H9 (cell line): ENCODE measurements around the gene ATRN. TPM values are rescaled to one million over a fixed set of nuclear protein-coding genes. Genes with fewer than 3 reads are reported as not detected.

Experiments
- DNase-seq: peaks from one replicate; pipeline ENCODE4 v3.0.0-alpha.2; 2017
- H2AFZ ChIP-seq: one replicate; pipeline ENCODE4 v1.6.1; 2013; ENCODE audit warnings: mild to moderate bottlenecking, low read length, control low read depth, moderate library complexity
- H2AK5ac ChIP-seq: 2 replicates; pipeline ENCODE4 v1.6.1; 2013; ENCODE audit warnings: low read length, control low read depth, mixed read lengths; ENCODE audit not compliant: insufficient read length
- H2BK120ac ChIP-seq: one replicate; pipeline ENCODE4 v1.6.1; 2013; ENCODE audit warnings: low read depth, mild to moderate bottlenecking, low read length, control low read depth, inconsistent platforms; ENCODE audit not compliant: poor library complexity, severe bottlenecking
- H2BK12ac ChIP-seq: 2 replicates; pipeline ENCODE4 v1.6.1; 2013; ENCODE audit warnings: low read length, control low read depth, mixed read lengths, low read depth; ENCODE audit not compliant: insufficient read length
- H2BK15ac ChIP-seq: 2 replicates; pipeline ENCODE4 v1.6.1; 2013; ENCODE audit warnings: low read depth, low read length, control low read depth
- H2BK20ac ChIP-seq: one replicate; pipeline ENCODE4 v1.6.1; 2013; ENCODE audit warnings: low read depth, mild to moderate bottlenecking, low read length, control low read depth, inconsistent platforms; ENCODE audit not compliant: poor library complexity, severe bottlenecking
- H2BK5ac ChIP-seq: 2 replicates; pipeline ENCODE4 v1.6.1; 2013; ENCODE audit warnings: low read length, control low read depth, mixed read lengths; ENCODE audit not compliant: insufficient read length
- H3K14ac ChIP-seq: 2 replicates; pipeline ENCODE4 v1.6.1; 2013; ENCODE audit warnings: low read length, control low read depth; ENCODE audit not compliant: insufficient read depth
- H3K18ac ChIP-seq: 2 replicates; pipeline ENCODE4 v1.6.1; 2013; ENCODE audit warnings: low read depth, mild to moderate bottlenecking, mixed read lengths, low read length, control low read depth; ENCODE audit not compliant: insufficient read length
- H3K23ac ChIP-seq: 2 replicates; pipeline ENCODE4 v1.6.1; 2013; ENCODE audit warnings: low read length, control low read depth, mixed read lengths, low read depth; ENCODE audit not compliant: insufficient read length
- H3K23me2 ChIP-seq: 2 replicates; pipeline ENCODE4 v1.6.1; 2013; ENCODE audit warnings: low read depth, mild to moderate bottlenecking, mixed read lengths, low read length, control low read depth; ENCODE audit not compliant: insufficient read length, poor library complexity, severe bottlenecking
- H3K27ac ChIP-seq: 2 replicates; pipeline ENCODE4 v1.5.1; 2013; ENCODE audit warnings: low read length, control low read depth, mixed read lengths, low read depth; ENCODE audit not compliant: insufficient read length
- H3K27me3 ChIP-seq: 2 replicates; pipeline ENCODE4 v1.6.1; 2013; ENCODE audit warnings: low read length, control low read depth, inconsistent platforms; ENCODE audit not compliant: insufficient read depth
- H3K4ac ChIP-seq: 2 replicates; pipeline ENCODE4 v1.6.1; 2013; ENCODE audit warnings: low read depth, mild to moderate bottlenecking, control low read depth, inconsistent platforms, low read length, moderate library complexity
- H3K4me1 ChIP-seq: 2 replicates; pipeline ENCODE4 v1.6.1; 2013; ENCODE audit warnings: low read length, control low read depth, inconsistent platforms; ENCODE audit not compliant: insufficient read depth
- H3K4me2 ChIP-seq: 2 replicates; pipeline ENCODE4 v1.6.1; 2013; ENCODE audit warnings: low read length, control low read depth, mixed read lengths; ENCODE audit not compliant: insufficient read length, insufficient read depth
- H3K56ac ChIP-seq: 2 replicates; pipeline ENCODE4 v1.6.1; 2013; ENCODE audit warnings: low read depth, mild to moderate bottlenecking, mixed read lengths, low read length, control low read depth; ENCODE audit not compliant: insufficient read length
- H3K79me1 ChIP-seq: 2 replicates; pipeline ENCODE4 v1.6.1; 2013; ENCODE audit warnings: low read depth, mild to moderate bottlenecking, moderate library complexity, low read length, control low read depth, inconsistent platforms; ENCODE audit not compliant: insufficient read depth, poor library complexity, severe bottlenecking
- H3K79me2 ChIP-seq: 2 replicates; pipeline ENCODE4 v1.6.1; 2013; ENCODE audit warnings: low read length, control low read depth, inconsistent platforms; ENCODE audit not compliant: insufficient read depth
- H3K9ac ChIP-seq: 2 replicates; pipeline ENCODE4 v1.6.1; 2013; ENCODE audit warnings: low read length, control low read depth, mixed read lengths; ENCODE audit not compliant: insufficient read length; ENCODE audit errors: extremely low read depth
- H3K9me3 ChIP-seq: one replicate; pipeline ENCODE4 v1.6.1; 2013; ENCODE audit warnings: low read depth, low read length, inconsistent platforms; ENCODE audit not compliant: control insufficient read depth
- H3T11ph ChIP-seq: one replicate; pipeline ENCODE4 v1.6.1; 2013; ENCODE audit warnings: mild to moderate bottlenecking, low read length, control low read depth, inconsistent platforms
- H4K20me1 ChIP-seq: one replicate; pipeline ENCODE4 v1.6.1; 2013; ENCODE audit not compliant: control insufficient read depth, insufficient read length, insufficient read depth
- H4K5ac ChIP-seq: 2 replicates; pipeline ENCODE4 v1.6.1; 2013; ENCODE audit warnings: low read depth, mild to moderate bottlenecking, mixed read lengths, low read length, control low read depth; ENCODE audit not compliant: insufficient read length
- H4K8ac ChIP-seq: replicated peaks from 2 replicates; pipeline ENCODE4 v1.6.1; 2013; ENCODE audit warnings: low read length, control low read depth, mixed read lengths, low read depth; ENCODE audit not compliant: insufficient read length
- H4K91ac ChIP-seq: 2 replicates; pipeline ENCODE4 v1.6.1; 2013; ENCODE audit warnings: low read depth, mild to moderate bottlenecking, moderate library complexity, mixed read lengths, low read length, control low read depth; ENCODE audit not compliant: insufficient read length
- H3K27ac Mint-ChIP-seq, 3 experiments: 2 replicates in 2 of 3; 3 replicates in 1 of 3; pipeline ENCODE4 v1.8.0; 2020 to 2021; ENCODE audit warnings: mixed read lengths in 3 of 3, mild to moderate bottlenecking in 1 of 3, moderate library complexity in 1 of 3
- H3K27me3 Mint-ChIP-seq: 2 replicates; pipeline ENCODE4 v1.8.0; 2021; ENCODE audit warnings: low read depth, mild to moderate bottlenecking, moderate library complexity, mixed read lengths
- H3K36me3 Mint-ChIP-seq, 3 experiments: 2 replicates in 2 of 3; 3 replicates in 1 of 3; pipeline ENCODE4 v1.8.0; 2020 to 2021; ENCODE audit warnings: low read depth in 3 of 3, mixed read lengths in 3 of 3; ENCODE audit not compliant: insufficient read depth in 1 of 3
- H3K4me1 Mint-ChIP-seq, 2 experiments: 2 replicates each; pipeline ENCODE4 v1.8.0; 2020; ENCODE audit warnings: mixed read lengths in 2 of 2
- H3K4me3 Mint-ChIP-seq, 2 experiments: 2 replicates in 1 of 2; 3 replicates in 1 of 2; pipeline ENCODE4 v1.8.0; 2020 to 2021; ENCODE audit warnings: mild to moderate bottlenecking in 2 of 2, mixed read lengths in 2 of 2, moderate library complexity in 1 of 2
- H3K9me3 Mint-ChIP-seq, 2 experiments: 2 replicates in 1 of 2; 3 replicates in 1 of 2; pipeline ENCODE4 v1.8.0; 2020; ENCODE audit warnings: mild to moderate bottlenecking in 2 of 2, mixed read lengths in 2 of 2, moderate library complexity in 1 of 2
- CTCF ChIP-seq: fragments of 200-600 bp; sonication (generic); conservative IDR thresholded peaks from 3 replicates; pipeline ENCODE4 v1.8.0; 2021; ENCODE audit warnings: antibody characterized with exemption, mild to moderate bottlenecking
- WGBS: extraction: QIAGEN DNeasy Blood & Tissue Kit; methylation state at CpG from one replicate; pipeline ENCODE4 v1.1.7; 2013; ENCODE audit warnings: missing lambda C conversion rate, low lambda C conversion rate, mixed read lengths; ENCODE audit not compliant: insufficient read length; ENCODE audit errors: extremely low coverage; 5-methylcytosine and 5-hydroxymethylcytosine counted together
- total RNA-seq: library from RNA; stranded (reverse); gene quantifications from 2 replicates; pipeline ENCODE4 v1.2.1, GENCODE V29; 2021

Gene ATRN
- total RNA-seq, 1 experiment from 2014 or later, result 23.1 TPM

DNA sequence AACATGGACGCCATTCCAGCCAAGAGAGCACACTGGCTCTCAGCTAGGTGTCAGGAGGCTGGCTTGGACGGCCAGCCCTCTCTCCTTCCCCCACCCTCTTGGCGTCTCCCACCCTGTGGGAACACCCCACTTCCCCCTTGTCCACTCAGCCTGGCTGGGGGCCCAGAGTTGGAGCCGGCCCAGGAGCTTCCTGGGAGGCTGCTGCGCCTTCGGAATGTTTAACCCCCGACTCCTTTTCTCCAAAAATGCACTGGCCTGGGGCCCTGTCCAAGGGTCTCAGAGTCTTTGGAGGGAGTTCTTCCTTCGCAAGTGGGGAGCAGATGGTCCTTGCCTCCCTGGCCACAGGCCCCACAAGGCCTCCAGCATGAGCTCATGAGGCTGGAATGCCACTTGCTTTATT, 206.9 kb downstream of the ATRN start:
- H4K8ac ChIP-seq, result no peak overlapping the region
- H3K79me1 ChIP-seq, result no peaks in the 10 kb centered on the region
- H3K36me3 Mint-ChIP-seq, result no peaks in the 10 kb centered on the region
- no peak overlapping the region for H3K4ac ChIP-seq
- H2BK15ac ChIP-seq, result no peak overlapping the region
- peaks cover 13% of the 10 kb centered on the region for H3K23me2 ChIP-seq
- no peak overlapping the region for H3K4me2 ChIP-seq
- no peak overlapping the region for H3K23ac ChIP-seq
- H4K5ac ChIP-seq, result no peak overlapping the region
- no peak overlapping the region for H2BK5ac ChIP-seq
- no peaks in the 10 kb centered on the region; a peak in 1 of 5 replicates for H3K9me3 Mint-ChIP-seq
- H3K27me3 ChIP-seq, result peaks cover 2% of the 10 kb centered on the region; the same call in 1 of the 2 replicates
- no peak overlapping the region for H2BK12ac ChIP-seq
- no peaks in the 10 kb centered on the region for H3K9me3 ChIP-seq
- H3K4me3 Mint-ChIP-seq, result no peak overlapping the region
- H2BK20ac ChIP-seq, result no peak overlapping the region
- no peak overlapping the region for H2AK5ac ChIP-seq
- no peak overlapping the region for H2BK120ac ChIP-seq
- no peak overlapping the region for H2AFZ ChIP-seq
- H3K18ac ChIP-seq, result no peak overlapping the region
- H3K27ac Mint-ChIP-seq, result no peak overlapping the region; a peak in 1 of 7 replicates
- H3K14ac ChIP-seq, result no peak overlapping the region
- peaks cover 16 to 29% of the 10 kb centered on the region in 2 experiments for H3K4me1 Mint-ChIP-seq
- peaks cover 43% of the 10 kb centered on the region for H3K27me3 Mint-ChIP-seq
- no peak overlapping the region for H3K27ac ChIP-seq
- H3K9ac ChIP-seq, result no peak overlapping the region
- no peak for DNase-seq
- H3K4me1 ChIP-seq, result no peaks in the 10 kb centered on the region; the same call in 1 of the 2 replicates
- no peaks in the 10 kb centered on the region for H4K20me1 ChIP-seq
- no CpG with 5 or more reads among the region's 8 CpGs for WGBS
- no peak overlapping the region for H3K56ac ChIP-seq
- H4K91ac ChIP-seq, result no peak overlapping the region
- TF ChIP-seq CTCF, result no peak
- no peak overlapping the region for H3T11ph ChIP-seq
- H3K79me2 ChIP-seq, result no peaks in the 10 kb centered on the region
